ENCODE data around the gene TREX2.

DNA sequence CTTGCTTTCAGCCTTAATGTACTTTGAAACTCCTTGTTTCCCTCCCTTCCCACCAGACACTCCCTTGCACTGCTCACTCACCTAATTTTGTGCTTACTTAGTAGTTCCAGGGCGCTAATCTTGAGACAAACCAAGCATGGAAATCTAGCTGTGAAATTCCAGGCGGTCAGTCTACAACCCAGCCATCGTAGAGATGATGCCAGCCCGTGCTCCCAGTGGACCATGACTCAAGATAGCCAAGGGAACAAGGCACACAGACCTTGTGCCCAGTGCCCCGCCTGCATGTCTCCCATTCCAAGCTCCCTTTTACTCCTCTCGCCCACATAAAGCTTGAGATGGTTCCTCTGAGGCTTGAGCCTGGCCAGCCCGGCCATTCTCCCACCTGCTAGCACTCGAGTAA lies 11.1 kb downstream of the TREX2 start:
- TF ChIP-seq, protein P1, sequence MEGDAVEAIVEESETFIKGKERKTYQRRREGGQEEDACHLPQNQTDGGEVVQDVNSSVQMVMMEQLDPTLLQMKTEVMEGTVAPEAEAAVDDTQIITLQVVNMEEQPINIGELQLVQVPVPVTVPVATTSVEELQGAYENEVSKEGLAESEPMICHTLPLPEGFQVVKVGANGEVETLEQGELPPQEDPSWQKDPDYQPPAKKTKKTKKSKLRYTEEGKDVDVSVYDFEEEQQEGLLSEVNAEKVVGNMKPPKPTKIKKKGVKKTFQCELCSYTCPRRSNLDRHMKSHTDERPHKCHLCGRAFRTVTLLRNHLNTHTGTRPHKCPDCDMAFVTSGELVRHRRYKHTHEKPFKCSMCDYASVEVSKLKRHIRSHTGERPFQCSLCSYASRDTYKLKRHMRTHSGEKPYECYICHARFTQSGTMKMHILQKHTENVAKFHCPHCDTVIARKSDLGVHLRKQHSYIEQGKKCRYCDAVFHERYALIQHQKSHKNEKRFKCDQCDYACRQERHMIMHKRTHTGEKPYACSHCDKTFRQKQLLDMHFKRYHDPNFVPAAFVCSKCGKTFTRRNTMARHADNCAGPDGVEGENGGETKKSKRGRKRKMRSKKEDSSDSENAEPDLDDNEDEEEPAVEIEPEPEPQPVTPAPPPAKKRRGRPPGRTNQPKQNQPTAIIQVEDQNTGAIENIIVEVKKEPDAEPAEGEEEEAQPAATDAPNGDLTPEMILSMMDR (IDR thresholded peaks at IDR 0.05) = no peak
- TF ChIP-seq POLR2A (IDR thresholded peaks at IDR 0.05) = no peak
